ENCODE data around the gene ANKRD22. TPM values are rescaled to one million over a fixed set of nuclear protein-coding genes. Genes with fewer than 3 reads are reported as not detected.

Gene ANKRD22
- total and polyA plus RNA-seq, 4 donors, result 0.18 to 1.8 (median 0.25) TPM

DNA sequence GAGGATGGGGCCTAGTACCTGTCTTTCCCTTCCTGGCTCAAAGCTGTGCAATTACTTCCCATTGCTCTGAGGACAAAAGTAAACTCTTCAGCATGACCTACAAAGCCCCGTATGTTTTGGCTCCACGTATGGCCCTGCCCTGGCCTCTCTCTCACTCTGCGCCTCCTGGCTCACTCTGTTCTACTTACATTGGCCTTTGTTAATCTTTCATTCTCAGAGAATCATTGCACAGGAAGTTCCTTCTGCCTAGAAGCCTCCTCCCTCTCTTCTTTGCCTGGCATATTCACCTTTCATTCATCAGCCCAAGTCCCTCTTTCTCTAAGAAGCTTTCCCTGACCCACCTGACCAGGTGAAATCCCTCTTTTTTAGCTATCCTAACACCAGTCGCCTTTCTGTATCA is 25.3 kb downstream of the ANKRD22 start:
- DNase-seq (no peak), ATAC-seq (ENCODE audit: low FRiP score) (no peak)
- intact Hi-C loops (cut with DNase I), result no loop called here
- Histone ChIP-seq H3K4me1 (ENCODE audit: control insufficient read depth in 1 of 2, insufficient read depth in 2 of 2, low read length in 2 of 2) (no peaks in the 10 kb centered on the region), H3K36me3 (ENCODE audit: control insufficient read depth in 1 of 2, insufficient read depth in 2 of 2, low read length in 1 of 2) (no peaks in the 10 kb centered on the region), H3K27me3 (ENCODE audit: control insufficient read depth in 1 of 2, insufficient read depth in 2 of 2, low read length in 1 of 2) (no peaks in the 10 kb centered on the region), H3K27ac (ENCODE audit: low read depth in 1 of 2, low read length in 2 of 2) (no peak overlapping the region), H3K4me3 (ENCODE audit: low read length in 2 of 2) (no peak overlapping the region), H3K9me3 (ENCODE audit: control insufficient read depth, low read length) (no peaks in the 10 kb centered on the region)
- WGBS, 2 donors, result 66 to 73% methylated on average over 4 of the region's 4 CpGs

- intact Hi-C loops (cut with DNase I), result no loop called here
- Histone ChIP-seq H3K36me3 (ENCODE audit: control insufficient read depth in 1 of 2, insufficient read depth in 2 of 2, low read length in 1 of 2) (no peaks in the 10 kb centered on the region), H3K4me1 (ENCODE audit: control insufficient read depth in 1 of 2, insufficient read depth in 2 of 2, low read length in 2 of 2) (no peaks in the 10 kb centered on the region), H3K4me3 (ENCODE audit: low read length in 2 of 2) (no peak overlapping the region), H3K9me3 (ENCODE audit: control insufficient read depth, low read length) (no peaks in the 10 kb centered on the region), H3K27ac (ENCODE audit: low read depth in 1 of 2, low read length in 2 of 2) (no peak overlapping the region), H3K27me3 (ENCODE audit: control insufficient read depth in 1 of 2, insufficient read depth in 2 of 2, low read length in 1 of 2) (no peaks in the 10 kb centered on the region)
- ATAC-seq (ENCODE audit: low FRiP score), result no peak
- no peak for DNase-seq
Measured at GRCh38 chr10:88820748-88821401, 30.8 kb downstream of the ANKRD22 start.

DNA sequence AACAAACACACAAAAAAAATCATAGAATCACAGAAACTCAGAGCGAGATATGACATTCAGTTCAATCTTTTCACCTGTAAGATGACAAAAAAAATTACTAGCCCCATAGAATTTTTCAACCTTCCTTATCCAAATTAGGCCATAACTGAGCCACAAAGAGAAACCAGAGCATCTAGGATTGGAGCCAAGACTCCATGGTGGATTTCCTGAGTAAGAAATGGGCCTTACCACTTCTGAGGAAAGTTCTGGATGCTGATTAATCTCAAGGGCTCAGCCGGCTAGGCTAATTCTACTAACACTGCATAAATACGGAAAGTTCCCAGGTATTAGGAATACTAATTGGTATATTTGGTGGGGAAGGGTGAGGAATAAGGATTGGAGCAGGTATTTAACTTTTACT is 32.4 kb downstream of the ANKRD22 start:
- Histone ChIP-seq H3K9me3 (ENCODE audit: control insufficient read depth, low read length) (no peaks in the 10 kb centered on the region), H3K27ac (ENCODE audit: low read depth in 1 of 2, low read length in 2 of 2) (no peak overlapping the region), H3K4me3 (ENCODE audit: low read length in 2 of 2) (no peak overlapping the region), H3K27me3 (ENCODE audit: control insufficient read depth in 1 of 2, insufficient read depth in 2 of 2, low read length in 1 of 2) (no peaks in the 10 kb centered on the region), H3K4me1 (ENCODE audit: control insufficient read depth in 1 of 2, insufficient read depth in 2 of 2, low read length in 2 of 2) (no peaks in the 10 kb centered on the region), H3K36me3 (ENCODE audit: control insufficient read depth in 1 of 2, insufficient read depth in 2 of 2, low read length in 1 of 2) (no peaks in the 10 kb centered on the region)
- DNase-seq, result no peak
- intact Hi-C loops (cut with DNase I), result no loop called here
- 89 to 91% methylated on average over 3 of the region's 3 CpGs for WGBS, 2 donors
- no peak for ATAC-seq (ENCODE audit: low FRiP score)

DNA sequence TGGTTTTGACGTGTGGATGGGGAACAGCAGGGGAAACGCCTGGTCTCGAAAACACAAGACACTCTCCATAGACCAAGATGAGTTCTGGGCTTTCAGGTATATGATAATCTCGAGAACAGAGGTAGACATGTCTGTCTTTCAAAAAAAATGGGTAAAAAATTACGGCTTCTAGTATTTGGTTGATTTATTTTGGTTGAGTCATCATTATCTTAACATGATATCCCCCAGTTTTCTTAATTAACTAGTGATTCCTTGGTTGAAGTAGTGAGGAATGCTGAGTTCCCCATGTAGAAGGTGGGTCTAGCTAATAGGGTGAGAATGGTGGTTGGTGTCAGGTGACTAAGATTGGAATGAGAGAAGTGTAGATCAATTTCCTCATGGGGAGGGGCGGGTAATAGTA is 38.4 kb downstream of the ANKRD22 start:
- Histone ChIP-seq H3K27ac (ENCODE audit: low read depth in 1 of 2, low read length in 2 of 2) (no peak overlapping the region), H3K4me3 (ENCODE audit: low read length in 2 of 2) (no peak overlapping the region), H3K4me1 (ENCODE audit: control insufficient read depth in 1 of 2, insufficient read depth in 2 of 2, low read length in 2 of 2) (no peaks in the 10 kb centered on the region), H3K9me3 (ENCODE audit: control insufficient read depth, low read length) (no peaks in the 10 kb centered on the region), H3K27me3 (ENCODE audit: control insufficient read depth in 1 of 2, insufficient read depth in 2 of 2, low read length in 1 of 2) (no peaks in the 10 kb centered on the region), H3K36me3 (ENCODE audit: control insufficient read depth in 1 of 2, insufficient read depth in 2 of 2, low read length in 1 of 2) (no peaks in the 10 kb centered on the region)
- ATAC-seq (ENCODE audit: low FRiP score) (no peak), DNase-seq (no peak)
- intact Hi-C loops (cut with DNase I), result no loop called here
- 83 to 85% methylated on average over 6 of the region's 6 CpGs for WGBS, 2 donors

GRCh38 chr10:88810196-88810961 is 41.3 kb downstream of the ANKRD22 start:
- no peak overlapping the region for H3K27ac ChIP-seq (ENCODE audit: low read depth in 1 of 2, low read length in 2 of 2)

GRCh38 chr10:88809621-88810020 is 42.0 kb downstream of the ANKRD22 start:
- ATAC-seq (ENCODE audit: low FRiP score), result no peak
- Histone ChIP-seq H3K4me1 (ENCODE audit: control insufficient read depth in 1 of 2, insufficient read depth in 2 of 2, low read length in 2 of 2) (peaks cover 0 to under 1% of the 10 kb centered on the region in 2 donors), H3K27me3 (ENCODE audit: control insufficient read depth in 1 of 2, insufficient read depth in 2 of 2, low read length in 1 of 2) (no peaks in the 10 kb centered on the region), H3K27ac (ENCODE audit: low read depth in 1 of 2, low read length in 2 of 2) (no peak overlapping the region), H3K4me3 (ENCODE audit: low read length in 2 of 2) (no peak overlapping the region), H3K36me3 (ENCODE audit: control insufficient read depth in 1 of 2, insufficient read depth in 2 of 2, low read length in 1 of 2) (no peaks in the 10 kb centered on the region), H3K9me3 (ENCODE audit: control insufficient read depth, low read length) (no peaks in the 10 kb centered on the region)
- intact Hi-C loops (cut with DNase I), result no loop called here
- DNase-seq, result no peak
- WGBS, 2 donors, result 63 to 72% methylated on average over 4 of the region's 4 CpGs

More at GRCh38 chr10:88810196-88810961, 41.3 kb downstream of the ANKRD22 start:
- DNase-seq (no peak), ATAC-seq (ENCODE audit: low FRiP score) (no peak)
- Histone ChIP-seq H3K4me3 (ENCODE audit: low read length in 2 of 2) (no peak overlapping the region), H3K4me1 (ENCODE audit: control insufficient read depth in 1 of 2, insufficient read depth in 2 of 2, low read length in 2 of 2) (no peaks in the 10 kb centered on the region), H3K27me3 (ENCODE audit: control insufficient read depth in 1 of 2, insufficient read depth in 2 of 2, low read length in 1 of 2) (no peaks in the 10 kb centered on the region), H3K36me3 (ENCODE audit: control insufficient read depth in 1 of 2, insufficient read depth in 2 of 2, low read length in 1 of 2) (no peaks in the 10 kb centered on the region), H3K9me3 (ENCODE audit: control insufficient read depth, low read length) (no peaks in the 10 kb centered on the region)
- intact Hi-C loops (cut with DNase I), result no loop called here
- WGBS, 2 donors, result 37 to 39% methylated on average over 5 of the region's 5 CpGs

DNA sequence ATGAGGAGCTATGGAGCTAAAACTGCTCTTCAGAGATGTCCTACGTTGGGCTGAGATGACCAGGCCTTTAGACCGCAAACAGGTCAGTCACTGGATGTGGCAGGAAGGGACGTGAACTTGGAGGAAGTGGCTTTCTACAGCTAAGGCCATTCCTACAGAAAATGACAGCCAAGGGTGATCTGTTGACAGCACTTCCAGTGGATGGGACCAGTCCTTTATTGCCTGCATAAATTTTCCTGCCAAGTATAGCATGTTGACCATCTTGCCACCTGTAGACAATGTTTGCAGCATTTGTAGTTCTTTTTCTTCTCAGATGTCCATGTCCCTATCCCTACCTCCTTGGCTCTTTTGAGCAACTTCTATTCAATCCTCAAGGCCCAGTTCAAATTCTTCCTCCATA is 45.7 kb downstream of the ANKRD22 start:
- intact Hi-C loops (cut with DNase I), result no loop called here
- 72 to 86% methylated on average over 3 of the region's 3 CpGs for WGBS, 2 donors
- H3K27me3 ChIP-seq (ENCODE audit: control insufficient read depth in 1 of 2, insufficient read depth in 2 of 2, low read length in 1 of 2), result no peaks in the 10 kb centered on the region
- no peaks in the 10 kb centered on the region for H3K9me3 ChIP-seq (ENCODE audit: control insufficient read depth, low read length)
- H3K27ac ChIP-seq (ENCODE audit: low read depth in 1 of 2, low read length in 2 of 2), result no peak overlapping the region
- H3K36me3 ChIP-seq (ENCODE audit: control insufficient read depth in 1 of 2, insufficient read depth in 2 of 2, low read length in 1 of 2), result no peaks in the 10 kb centered on the region
- ATAC-seq (ENCODE audit: low FRiP score) (no peak), DNase-seq (no peak)
- no peak overlapping the region for H3K4me3 ChIP-seq (ENCODE audit: low read length in 2 of 2)
- H3K4me1 ChIP-seq (ENCODE audit: control insufficient read depth in 1 of 2, insufficient read depth in 2 of 2, low read length in 2 of 2), result peaks cover 0 to 3% of the 10 kb centered on the region in 2 donors

GRCh38 chr10:88805361-88805760 is 46.3 kb downstream of the ANKRD22 start:
- Histone ChIP-seq H3K4me1 (ENCODE audit: control insufficient read depth in 1 of 2, insufficient read depth in 2 of 2, low read length in 2 of 2) (peaks cover 0 to 3% of the 10 kb centered on the region in 2 donors), H3K4me3 (ENCODE audit: low read length in 2 of 2) (no peak overlapping the region), H3K27me3 (ENCODE audit: control insufficient read depth in 1 of 2, insufficient read depth in 2 of 2, low read length in 1 of 2) (no peaks in the 10 kb centered on the region), H3K9me3 (ENCODE audit: control insufficient read depth, low read length) (no peaks in the 10 kb centered on the region), H3K27ac (ENCODE audit: low read depth in 1 of 2, low read length in 2 of 2) (no peak overlapping the region), H3K36me3 (ENCODE audit: control insufficient read depth in 1 of 2, insufficient read depth in 2 of 2, low read length in 1 of 2) (no peaks in the 10 kb centered on the region)
- no peak for ATAC-seq (ENCODE audit: low FRiP score)
- WGBS, 2 donors, result 28 to 33% methylated on average over 2 of the region's 2 CpGs
- intact Hi-C loops (cut with DNase I), result no loop called here
- DNase-seq, result no peak
